ENCODE measurements around the gene PRKCB. TPM values are rescaled to one million over a fixed set of nuclear protein-coding genes. Genes with fewer than 3 reads are reported as not detected.

PRKCB gene
- total and polyA plus RNA-seq, 3 donors from 2014 or later = 25.5 to 49.7 (median 26.6) TPM

DNA sequence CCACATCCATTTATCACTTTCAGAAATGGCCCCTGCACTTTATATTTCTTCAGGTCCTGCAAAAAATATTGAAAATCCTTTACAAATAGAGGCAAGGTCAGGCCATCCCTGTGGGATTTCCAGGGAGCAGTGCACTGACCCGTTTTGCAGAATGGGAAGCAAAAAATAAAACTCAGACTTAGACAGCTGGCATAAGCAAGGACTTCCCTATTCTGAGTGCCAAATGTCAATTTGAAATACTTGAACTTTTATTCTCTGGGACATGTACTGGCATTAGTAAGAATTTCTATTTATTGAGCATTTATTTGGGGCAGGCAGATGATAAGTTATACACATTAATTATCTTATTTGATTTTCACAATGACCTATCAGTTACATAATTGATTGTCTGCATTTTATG, 32.4 kb downstream of the PRKCB start:
- no peak overlapping the region for H3K4me3 ChIP-seq
- DNase-seq = no peak
- no peak for TF ChIP-seq CTCF (IDR thresholded peaks at IDR 0.05)
- TF ChIP-seq POLR2A (IDR thresholded peaks at IDR 0.05) = no peak
- 38 to 39% methylated on average over 1 of the region's 1 CpG for WGBS, 2 donors
- intact Hi-C loops (cut with DNase I; ENCODE audit: low total_unique reads) = no loop called here
- H3K36me3 ChIP-seq (ENCODE audit: low read depth, missing control alignments) = no peaks in the 10 kb centered on the region
- peaks cover 4% of the 10 kb centered on the region for H3K4me1 ChIP-seq
- H3K27me3 ChIP-seq = no peaks in the 10 kb centered on the region
- H3K9me3 ChIP-seq = no peaks in the 10 kb centered on the region
- H3K27ac ChIP-seq = no peak overlapping the region

GRCh38 chr16:23869052-23869451, 33.3 kb downstream of the PRKCB start:
- WGBS, 2 donors = 86 to 91% methylated on average over 5 of the region's 5 CpGs
- no peaks in the 10 kb centered on the region for H3K9me3 ChIP-seq
- no peaks in the 10 kb centered on the region for H3K36me3 ChIP-seq (ENCODE audit: low read depth, missing control alignments)
- H3K4me3 ChIP-seq = no peak overlapping the region
- no peaks in the 10 kb centered on the region for H3K27me3 ChIP-seq
- intact Hi-C loops (cut with DNase I; ENCODE audit: low total_unique reads) = no loop called here
- H3K4me1 ChIP-seq = peaks cover 1% of the 10 kb centered on the region
- H3K27ac ChIP-seq = no peak overlapping the region
- no peak for DNase-seq
- TF ChIP-seq CTCF (IDR thresholded peaks at IDR 0.05) (no peak), POLR2A (IDR thresholded peaks at IDR 0.05) (no peak)

DNA sequence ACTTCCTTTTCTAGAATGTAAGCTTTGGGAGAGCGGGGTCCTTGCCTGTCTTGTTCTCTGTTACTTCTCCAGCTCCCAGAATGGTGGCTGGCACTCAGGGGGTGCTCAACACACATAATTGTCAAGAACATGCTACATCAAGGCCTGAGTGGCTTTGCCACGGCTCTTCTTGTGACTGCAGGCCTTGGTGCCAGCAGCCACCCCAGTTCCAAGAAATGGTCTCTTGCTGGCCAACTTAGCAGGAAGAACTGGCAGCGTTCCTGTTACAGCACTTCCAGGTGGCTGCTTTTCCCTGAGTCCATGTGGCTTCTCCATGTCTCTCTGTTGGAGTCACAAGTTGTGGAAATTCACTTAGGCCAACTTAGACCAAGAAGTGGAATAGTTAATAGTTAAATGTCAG, 36.1 kb downstream of the PRKCB start:
- 55 to 80% methylated on average over 3 of the region's 3 CpGs for WGBS, 2 donors
- Histone ChIP-seq H3K4me3 (no peak overlapping the region), H3K36me3 (ENCODE audit: low read depth, missing control alignments) (no peaks in the 10 kb centered on the region), H3K4me1 (no peaks in the 10 kb centered on the region), H3K27ac (no peak overlapping the region), H3K27me3 (no peaks in the 10 kb centered on the region), H3K9me3 (no peaks in the 10 kb centered on the region)
- intact Hi-C loops (cut with DNase I; ENCODE audit: low total_unique reads) = no loop called here
- no peak for DNase-seq
- TF ChIP-seq CTCF (IDR thresholded peaks at IDR 0.05) (no peak), POLR2A (IDR thresholded peaks at IDR 0.05) (no peak)

DNA sequence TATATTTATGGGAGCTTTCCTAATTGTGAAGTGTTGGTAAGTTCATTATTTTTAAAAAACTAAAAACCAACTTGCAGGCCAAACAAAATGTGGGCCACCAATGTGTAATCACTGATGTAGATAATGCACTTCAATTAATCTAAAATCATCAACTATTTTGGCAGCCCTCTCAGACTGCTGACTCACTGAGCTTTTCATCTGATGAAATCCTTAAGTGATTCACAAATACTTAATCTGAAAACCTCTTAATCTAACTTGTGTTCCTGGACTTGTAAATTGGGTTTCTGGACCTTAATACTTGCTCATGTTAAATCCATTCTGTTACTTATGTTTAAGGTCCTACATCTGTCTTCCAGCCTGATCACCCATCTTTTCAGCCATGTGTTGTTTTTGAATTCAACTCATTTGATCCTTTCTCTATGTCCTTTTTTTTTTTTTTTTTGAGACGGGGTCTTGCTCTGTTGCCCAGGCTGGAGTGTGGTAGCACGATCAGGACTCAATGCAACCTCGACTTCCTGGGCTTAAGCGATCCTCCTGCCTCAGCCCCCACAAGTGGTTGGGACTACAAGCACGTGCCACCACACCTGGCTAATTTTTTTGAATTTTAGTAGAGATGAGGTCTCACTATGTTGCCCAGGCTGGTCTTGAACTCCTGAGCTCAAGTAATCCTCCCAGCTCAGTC, 39.0 kb downstream of the PRKCB start:
- no peaks in the 10 kb centered on the region for H3K9me3 ChIP-seq
- no peak overlapping the region for H3K27ac ChIP-seq
- TF ChIP-seq POLR2A (IDR thresholded peaks at IDR 0.05) (no peak), CTCF (IDR thresholded peaks at IDR 0.05) (no peak)
- intact Hi-C loops (cut with DNase I; ENCODE audit: low total_unique reads) = no loop called here
- no peak for DNase-seq
- no peaks in the 10 kb centered on the region for H3K36me3 ChIP-seq (ENCODE audit: low read depth, missing control alignments)
- H3K4me3 ChIP-seq = no peak overlapping the region
- H3K4me1 ChIP-seq = no peaks in the 10 kb centered on the region
- H3K27me3 ChIP-seq = no peaks in the 10 kb centered on the region
- WGBS, 2 donors = 93 to 95% methylated on average over 5 of the region's 5 CpGs

- H3K27ac ChIP-seq = no peak overlapping the region
- H3K36me3 ChIP-seq (ENCODE audit: low read depth, missing control alignments) = no peaks in the 10 kb centered on the region
- no peaks in the 10 kb centered on the region for H3K4me1 ChIP-seq
- no peaks in the 10 kb centered on the region for H3K27me3 ChIP-seq
- 32 to 47% methylated on average over 6 of the region's 6 CpGs for WGBS, 2 donors
- DNase-seq = no peak
- TF ChIP-seq POLR2A (IDR thresholded peaks at IDR 0.05) (no peak), CTCF (IDR thresholded peaks at IDR 0.05) (no peak)
- intact Hi-C loops (cut with DNase I; ENCODE audit: low total_unique reads) = no loop called here
- H3K4me3 ChIP-seq = no peak overlapping the region
- H3K9me3 ChIP-seq = no peaks in the 10 kb centered on the region
Measured at GRCh38 chr16:23876256-23876896, 40.6 kb downstream of the PRKCB start.

Data from testis (tissue), 3 donors.